ENCODE results near the gene ASB5.
"Not testable (repeated sequence)": the region's sequence is repeated elsewhere in the genome, so short reads cannot be mapped to it uniquely, and the experiment has no call there.

The ASB5 gene

GRCh38 chr4:176286728-176287127 lies 17.7 kb upstream of the ASB5 start:
- Histone ChIP-seq H3K4me3 (ENCODE audit: low read length in 2 of 2) (no peak overlapping the region), H3K27ac (ENCODE audit: low read depth in 2 of 2, low read length in 2 of 2) (no peak overlapping the region), H3K36me3 (ENCODE audit: control insufficient read depth in 2 of 2, insufficient read depth in 2 of 2, low read length in 2 of 2) (no peaks in the 10 kb centered on the region), H3K9ac (ENCODE audit: low read depth in 1 of 2, low read length in 2 of 2) (no peak overlapping the region), H3K4me1 (ENCODE audit: control insufficient read depth in 2 of 2, insufficient read depth in 2 of 2, low read length in 2 of 2) (no peaks in the 10 kb centered on the region), H3K27me3 (ENCODE audit: control insufficient read depth in 2 of 2, insufficient read depth in 2 of 2, low read length in 2 of 2) (peaks cover 0 to 2% of the 10 kb centered on the region in 2 donors), H3K9me3 (ENCODE audit: control insufficient read depth in 2 of 2, low read length in 2 of 2) (no peaks in the 10 kb centered on the region)

- H3K4me1 ChIP-seq (ENCODE audit: control insufficient read depth in 2 of 2, insufficient read depth in 2 of 2, low read length in 2 of 2); H3K27ac ChIP-seq (ENCODE audit: low read depth in 2 of 2, low read length in 2 of 2); H3K9me3 ChIP-seq (ENCODE audit: control insufficient read depth in 2 of 2, low read length in 2 of 2); H3K27me3 ChIP-seq (ENCODE audit: control insufficient read depth in 2 of 2, insufficient read depth in 2 of 2, low read length in 2 of 2); H3K4me3 ChIP-seq (ENCODE audit: low read length in 2 of 2); H3K9ac ChIP-seq (ENCODE audit: low read depth in 1 of 2, low read length in 2 of 2); H3K36me3 ChIP-seq (ENCODE audit: control insufficient read depth in 2 of 2, insufficient read depth in 2 of 2, low read length in 2 of 2): not testable (repeated sequence)
These were observed 10.5 kb upstream of the ASB5 start for GRCh38 chr4:176279560-176279959.

- H3K9me3 ChIP-seq (ENCODE audit: control insufficient read depth in 2 of 2, low read length in 2 of 2) = no peaks in the 10 kb centered on the region
- H3K36me3 ChIP-seq (ENCODE audit: control insufficient read depth in 2 of 2, insufficient read depth in 2 of 2, low read length in 2 of 2) = no peaks in the 10 kb centered on the region
- no peak overlapping the region for H3K27ac ChIP-seq (ENCODE audit: low read depth in 2 of 2, low read length in 2 of 2)
- H3K27me3 ChIP-seq (ENCODE audit: control insufficient read depth in 2 of 2, insufficient read depth in 2 of 2, low read length in 2 of 2) = peaks cover 0 to 3% of the 10 kb centered on the region in 2 donors
- H3K4me1 ChIP-seq (ENCODE audit: control insufficient read depth in 2 of 2, insufficient read depth in 2 of 2, low read length in 2 of 2) = no peaks in the 10 kb centered on the region
- no peak overlapping the region for H3K4me3 ChIP-seq (ENCODE audit: low read length in 2 of 2)
- no peak overlapping the region for H3K9ac ChIP-seq (ENCODE audit: low read depth in 1 of 2, low read length in 2 of 2)
These were observed 8.3 kb upstream of the ASB5 start for GRCh38 chr4:176277162-176277904.

- no peaks in the 10 kb centered on the region for H3K9me3 ChIP-seq (ENCODE audit: control insufficient read depth in 2 of 2, low read length in 2 of 2)
- H3K9ac ChIP-seq (ENCODE audit: low read depth in 1 of 2, low read length in 2 of 2) = no peak overlapping the region
- H3K27me3 ChIP-seq (ENCODE audit: control insufficient read depth in 2 of 2, insufficient read depth in 2 of 2, low read length in 2 of 2) = peaks cover 0 to 3% of the 10 kb centered on the region in 2 donors
- no peak overlapping the region for H3K27ac ChIP-seq (ENCODE audit: low read depth in 2 of 2, low read length in 2 of 2)
- no peak overlapping the region for H3K4me3 ChIP-seq (ENCODE audit: low read length in 2 of 2)
- no peaks in the 10 kb centered on the region for H3K36me3 ChIP-seq (ENCODE audit: control insufficient read depth in 2 of 2, insufficient read depth in 2 of 2, low read length in 2 of 2)
- H3K4me1 ChIP-seq (ENCODE audit: control insufficient read depth in 2 of 2, insufficient read depth in 2 of 2, low read length in 2 of 2) = no peaks in the 10 kb centered on the region
These were observed 7.7 kb upstream of the ASB5 start for GRCh38 chr4:176276710-176277109.

- Histone ChIP-seq H3K27ac (ENCODE audit: low read depth in 2 of 2, low read length in 2 of 2) (no peak overlapping the region), H3K9me3 (ENCODE audit: control insufficient read depth in 2 of 2, low read length in 2 of 2) (no peaks in the 10 kb centered on the region), H3K4me1 (ENCODE audit: control insufficient read depth in 2 of 2, insufficient read depth in 2 of 2, low read length in 2 of 2) (no peaks in the 10 kb centered on the region), H3K36me3 (ENCODE audit: control insufficient read depth in 2 of 2, insufficient read depth in 2 of 2, low read length in 2 of 2) (no peaks in the 10 kb centered on the region), H3K4me3 (ENCODE audit: low read length in 2 of 2) (no peak overlapping the region), H3K9ac (ENCODE audit: low read depth in 1 of 2, low read length in 2 of 2) (no peak overlapping the region), H3K27me3 (ENCODE audit: control insufficient read depth in 2 of 2, insufficient read depth in 2 of 2, low read length in 2 of 2) (peaks cover 0 to 3% of the 10 kb centered on the region in 2 donors)
These were observed 5.4 kb upstream of the ASB5 start for GRCh38 chr4:176274441-176274840.

GRCh38 chr4:176273736-176274135 lies 4.7 kb upstream of the ASB5 start:
- Histone ChIP-seq H3K36me3 (ENCODE audit: control insufficient read depth in 2 of 2, insufficient read depth in 2 of 2, low read length in 2 of 2) (no peaks in the 10 kb centered on the region), H3K4me1 (ENCODE audit: control insufficient read depth in 2 of 2, insufficient read depth in 2 of 2, low read length in 2 of 2) (no peaks in the 10 kb centered on the region), H3K27ac (ENCODE audit: low read depth in 2 of 2, low read length in 2 of 2) (no peak overlapping the region), H3K9me3 (ENCODE audit: control insufficient read depth in 2 of 2, low read length in 2 of 2) (no peaks in the 10 kb centered on the region), H3K9ac (ENCODE audit: low read depth in 1 of 2, low read length in 2 of 2) (no peak overlapping the region), H3K4me3 (ENCODE audit: low read length in 2 of 2) (no peak overlapping the region), H3K27me3 (ENCODE audit: control insufficient read depth in 2 of 2, insufficient read depth in 2 of 2, low read length in 2 of 2) (peaks cover 0 to 3% of the 10 kb centered on the region in 2 donors)

- Histone ChIP-seq H3K9me3 (ENCODE audit: control insufficient read depth in 2 of 2, low read length in 2 of 2) (no peaks in the 10 kb centered on the region), H3K36me3 (ENCODE audit: control insufficient read depth in 2 of 2, insufficient read depth in 2 of 2, low read length in 2 of 2) (no peaks in the 10 kb centered on the region), H3K27ac (ENCODE audit: low read depth in 2 of 2, low read length in 2 of 2) (no peak overlapping the region), H3K4me1 (ENCODE audit: control insufficient read depth in 2 of 2, insufficient read depth in 2 of 2, low read length in 2 of 2) (no peaks in the 10 kb centered on the region), H3K9ac (ENCODE audit: low read depth in 1 of 2, low read length in 2 of 2) (no peak overlapping the region), H3K4me3 (ENCODE audit: low read length in 2 of 2) (no peak overlapping the region), H3K27me3 (ENCODE audit: control insufficient read depth in 2 of 2, insufficient read depth in 2 of 2, low read length in 2 of 2) (peaks cover 0 to 3% of the 10 kb centered on the region in 2 donors)
These were observed 3.8 kb upstream of the ASB5 start for GRCh38 chr4:176272799-176273198.

GRCh38 chr4:176271749-176272148 lies 2.7 kb upstream of the ASB5 start:
- Histone ChIP-seq H3K9me3 (ENCODE audit: control insufficient read depth in 2 of 2, low read length in 2 of 2) (no peaks in the 10 kb centered on the region), H3K27ac (ENCODE audit: low read depth in 2 of 2, low read length in 2 of 2) (no peak overlapping the region), H3K4me1 (ENCODE audit: control insufficient read depth in 2 of 2, insufficient read depth in 2 of 2, low read length in 2 of 2) (no peaks in the 10 kb centered on the region), H3K27me3 (ENCODE audit: control insufficient read depth in 2 of 2, insufficient read depth in 2 of 2, low read length in 2 of 2) (peaks cover 0 to 3% of the 10 kb centered on the region in 2 donors), H3K9ac (ENCODE audit: low read depth in 1 of 2, low read length in 2 of 2) (no peak overlapping the region), H3K4me3 (ENCODE audit: low read length in 2 of 2) (no peak overlapping the region), H3K36me3 (ENCODE audit: control insufficient read depth in 2 of 2, insufficient read depth in 2 of 2, low read length in 2 of 2) (no peaks in the 10 kb centered on the region)

- peaks cover 0 to 3% of the 10 kb centered on the region in 2 donors for H3K27me3 ChIP-seq (ENCODE audit: control insufficient read depth in 2 of 2, insufficient read depth in 2 of 2, low read length in 2 of 2)
- no peak overlapping the region for H3K27ac ChIP-seq (ENCODE audit: low read depth in 2 of 2, low read length in 2 of 2)
- H3K9me3 ChIP-seq (ENCODE audit: control insufficient read depth in 2 of 2, low read length in 2 of 2) = no peaks in the 10 kb centered on the region
- no peaks in the 10 kb centered on the region for H3K36me3 ChIP-seq (ENCODE audit: control insufficient read depth in 2 of 2, insufficient read depth in 2 of 2, low read length in 2 of 2)
- no peaks in the 10 kb centered on the region for H3K4me1 ChIP-seq (ENCODE audit: control insufficient read depth in 2 of 2, insufficient read depth in 2 of 2, low read length in 2 of 2)
- H3K9ac ChIP-seq (ENCODE audit: low read depth in 1 of 2, low read length in 2 of 2) = no peak overlapping the region
- H3K4me3 ChIP-seq (ENCODE audit: low read length in 2 of 2) = no peak overlapping the region
These were observed 1.6 kb upstream of the ASB5 start for GRCh38 chr4:176270669-176271068.

GRCh38 chr4:176266026-176266425 lies 3.0 kb downstream of the ASB5 start:
- Histone ChIP-seq H3K4me3 (ENCODE audit: low read length in 2 of 2) (no peak overlapping the region), H3K36me3 (ENCODE audit: control insufficient read depth in 2 of 2, insufficient read depth in 2 of 2, low read length in 2 of 2) (no peaks in the 10 kb centered on the region), H3K27ac (ENCODE audit: low read depth in 2 of 2, low read length in 2 of 2) (no peak overlapping the region), H3K9me3 (ENCODE audit: control insufficient read depth in 2 of 2, low read length in 2 of 2) (no peaks in the 10 kb centered on the region), H3K9ac (ENCODE audit: low read depth in 1 of 2, low read length in 2 of 2) (no peak overlapping the region), H3K27me3 (ENCODE audit: control insufficient read depth in 2 of 2, insufficient read depth in 2 of 2, low read length in 2 of 2) (no peaks in the 10 kb centered on the region), H3K4me1 (ENCODE audit: control insufficient read depth in 2 of 2, insufficient read depth in 2 of 2, low read length in 2 of 2) (no peaks in the 10 kb centered on the region)
